HEK293 (cell line): Measurements from ENCODE around the gene ACAA2.

Experiments
- ZBTB48 ChIP-seq: fragments of 450-650 bp; formaldehyde crosslinking; IDR thresholded peaks from 2 replicates; pipeline ENCODE4 v1.5.1; 2016; ENCODE audit warnings: missing biosample characterization, missing genetic modification characterization
- ZNF138 ChIP-seq: fragments of 450-650 bp; formaldehyde crosslinking; IDR thresholded peaks from 2 replicates; pipeline ENCODE4 v1.5.1; 2016; ENCODE audit warnings: missing biosample characterization, missing genetic modification characterization, borderline replicate concordance
- ZNF211 ChIP-seq: fragments of 450-650 bp; formaldehyde crosslinking; IDR thresholded peaks from 2 replicates; pipeline ENCODE4 v1.5.1; 2016; ENCODE audit warnings: low read depth, missing biosample characterization, missing genetic modification characterization
- ZNF24 ChIP-seq: fragments of 450-650 bp; formaldehyde crosslinking; IDR thresholded peaks from 2 replicates; pipeline ENCODE4 v1.5.1; 2016; ENCODE audit warnings: missing biosample characterization, missing genetic modification characterization
- ZNF394 ChIP-seq: fragments of 450-650 bp; formaldehyde crosslinking; IDR thresholded peaks from 2 replicates; pipeline ENCODE4 v1.5.1; 2016; ENCODE audit warnings: missing biosample characterization, missing genetic modification characterization, mild to moderate bottlenecking, moderate library complexity, borderline replicate concordance
- ZNF501 ChIP-seq: fragments of 450-650 bp; formaldehyde crosslinking; IDR thresholded peaks from 2 replicates; pipeline ENCODE4 v1.5.1; 2016; ENCODE audit warnings: missing biosample characterization, missing genetic modification characterization
- ZNF664 ChIP-seq: fragments of 450-650 bp; formaldehyde crosslinking; IDR thresholded peaks from 2 replicates; pipeline ENCODE4 v1.5.1; 2016; ENCODE audit warnings: missing biosample characterization, missing genetic modification characterization
- TF ChIP-seq, protein P1 (sequence below): fragments of 450-650 bp; formaldehyde crosslinking; IDR thresholded peaks from 2 replicates; pipeline ENCODE4 v1.5.1; 2016; ENCODE audit warnings: missing biosample characterization, missing genetic modification characterization
- TF ChIP-seq, protein P2 (sequence below): fragments of 450-650 bp; formaldehyde crosslinking; conservative IDR thresholded peaks from 2 replicates; pipeline ENCODE4 v1.5.1; 2016; ENCODE audit warnings: low read depth, missing biosample characterization, missing genetic modification characterization
- TF ChIP-seq, protein P3 (sequence below): fragments of 450-650 bp; formaldehyde crosslinking; IDR thresholded peaks from 2 replicates; pipeline ENCODE4 v1.5.1; 2016; ENCODE audit warnings: missing biosample characterization, missing genetic modification characterization

DNA sequence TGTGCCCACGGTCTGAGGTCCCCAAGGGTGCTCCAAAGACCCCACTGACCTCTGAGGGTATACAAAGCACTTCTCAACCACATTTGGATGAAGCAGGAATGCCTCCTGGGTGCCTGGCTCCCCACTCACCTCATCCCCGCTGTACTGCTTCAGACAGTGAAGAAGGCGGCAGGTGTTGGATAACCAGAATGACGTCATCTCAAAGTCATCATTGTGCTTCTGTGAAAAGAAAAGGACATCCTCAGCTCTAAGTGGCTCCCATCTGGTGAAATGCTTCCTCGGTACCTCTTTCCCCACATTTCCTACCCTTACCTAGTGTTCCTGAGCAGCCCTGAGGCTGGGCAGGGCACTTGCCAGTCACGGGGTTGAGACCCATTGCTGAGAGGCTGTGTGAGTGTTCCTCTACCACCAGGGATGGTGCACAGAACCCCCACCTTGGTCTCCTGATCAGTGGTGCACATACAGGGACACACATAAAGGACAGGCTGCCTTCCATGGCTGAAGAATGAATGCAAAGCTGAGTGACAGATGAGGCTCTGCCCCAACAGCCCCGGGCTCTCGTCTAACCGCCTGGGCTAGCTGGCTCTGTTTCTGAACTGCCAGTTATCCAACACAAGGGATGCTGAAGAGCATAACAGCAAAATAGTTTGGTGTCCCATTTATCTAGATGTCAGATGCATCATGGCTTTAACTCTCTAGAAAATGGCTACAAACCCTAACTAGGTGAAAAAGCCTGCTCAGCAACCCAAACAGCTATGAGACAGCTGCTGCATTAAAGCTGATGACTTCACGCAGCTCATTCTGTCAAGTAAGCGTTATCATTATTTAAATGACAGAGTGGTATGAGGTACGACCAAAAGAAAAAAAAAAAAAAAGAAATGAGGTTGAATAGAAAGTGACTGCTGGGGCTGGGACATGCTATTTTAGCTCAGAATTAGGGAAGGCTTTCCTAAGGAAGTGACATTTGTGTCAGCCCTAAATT is 28.2 kb upstream of the ACAA2 start:
- no peak for TF ChIP-seq ZNF664 (tag by site-specific recombination)
- TF ChIP-seq ZNF501, result no peak
- TF ChIP-seq ZNF211, result no peak
- TF ChIP-seq, protein P1, sequence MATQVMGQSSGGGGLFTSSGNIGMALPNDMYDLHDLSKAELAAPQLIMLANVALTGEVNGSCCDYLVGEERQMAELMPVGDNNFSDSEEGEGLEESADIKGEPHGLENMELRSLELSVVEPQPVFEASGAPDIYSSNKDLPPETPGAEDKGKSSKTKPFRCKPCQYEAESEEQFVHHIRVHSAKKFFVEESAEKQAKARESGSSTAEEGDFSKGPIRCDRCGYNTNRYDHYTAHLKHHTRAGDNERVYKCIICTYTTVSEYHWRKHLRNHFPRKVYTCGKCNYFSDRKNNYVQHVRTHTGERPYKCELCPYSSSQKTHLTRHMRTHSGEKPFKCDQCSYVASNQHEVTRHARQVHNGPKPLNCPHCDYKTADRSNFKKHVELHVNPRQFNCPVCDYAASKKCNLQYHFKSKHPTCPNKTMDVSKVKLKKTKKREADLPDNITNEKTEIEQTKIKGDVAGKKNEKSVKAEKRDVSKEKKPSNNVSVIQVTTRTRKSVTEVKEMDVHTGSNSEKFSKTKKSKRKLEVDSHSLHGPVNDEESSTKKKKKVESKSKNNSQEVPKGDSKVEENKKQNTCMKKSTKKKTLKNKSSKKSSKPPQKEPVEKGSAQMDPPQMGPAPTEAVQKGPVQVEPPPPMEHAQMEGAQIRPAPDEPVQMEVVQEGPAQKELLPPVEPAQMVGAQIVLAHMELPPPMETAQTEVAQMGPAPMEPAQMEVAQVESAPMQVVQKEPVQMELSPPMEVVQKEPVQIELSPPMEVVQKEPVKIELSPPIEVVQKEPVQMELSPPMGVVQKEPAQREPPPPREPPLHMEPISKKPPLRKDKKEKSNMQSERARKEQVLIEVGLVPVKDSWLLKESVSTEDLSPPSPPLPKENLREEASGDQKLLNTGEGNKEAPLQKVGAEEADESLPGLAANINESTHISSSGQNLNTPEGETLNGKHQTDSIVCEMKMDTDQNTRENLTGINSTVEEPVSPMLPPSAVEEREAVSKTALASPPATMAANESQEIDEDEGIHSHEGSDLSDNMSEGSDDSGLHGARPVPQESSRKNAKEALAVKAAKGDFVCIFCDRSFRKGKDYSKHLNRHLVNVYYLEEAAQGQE (tag by site-specific recombination), result no peak
- TF ChIP-seq, protein P2, sequence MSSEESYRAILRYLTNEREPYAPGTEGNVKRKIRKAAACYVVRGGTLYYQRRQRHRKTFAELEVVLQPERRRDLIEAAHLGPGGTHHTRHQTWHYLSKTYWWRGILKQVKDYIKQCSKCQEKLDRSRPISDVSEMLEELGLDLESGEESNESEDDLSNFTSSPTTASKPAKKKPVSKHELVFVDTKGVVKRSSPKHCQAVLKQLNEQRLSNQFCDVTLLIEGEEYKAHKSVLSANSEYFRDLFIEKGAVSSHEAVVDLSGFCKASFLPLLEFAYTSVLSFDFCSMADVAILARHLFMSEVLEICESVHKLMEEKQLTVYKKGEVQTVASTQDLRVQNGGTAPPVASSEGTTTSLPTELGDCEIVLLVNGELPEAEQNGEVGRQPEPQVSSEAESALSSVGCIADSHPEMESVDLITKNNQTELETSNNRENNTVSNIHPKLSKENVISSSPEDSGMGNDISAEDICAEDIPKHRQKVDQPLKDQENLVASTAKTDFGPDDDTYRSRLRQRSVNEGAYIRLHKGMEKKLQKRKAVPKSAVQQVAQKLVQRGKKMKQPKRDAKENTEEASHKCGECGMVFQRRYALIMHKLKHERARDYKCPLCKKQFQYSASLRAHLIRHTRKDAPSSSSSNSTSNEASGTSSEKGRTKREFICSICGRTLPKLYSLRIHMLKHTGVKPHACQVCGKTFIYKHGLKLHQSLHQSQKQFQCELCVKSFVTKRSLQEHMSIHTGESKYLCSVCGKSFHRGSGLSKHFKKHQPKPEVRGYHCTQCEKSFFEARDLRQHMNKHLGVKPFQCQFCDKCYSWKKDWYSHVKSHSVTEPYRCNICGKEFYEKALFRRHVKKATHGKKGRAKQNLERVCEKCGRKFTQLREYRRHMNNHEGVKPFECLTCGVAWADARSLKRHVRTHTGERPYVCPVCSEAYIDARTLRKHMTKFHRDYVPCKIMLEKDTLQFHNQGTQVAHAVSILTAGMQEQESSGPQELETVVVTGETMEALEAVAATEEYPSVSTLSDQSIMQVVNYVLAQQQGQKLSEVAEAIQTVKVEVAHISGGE (tag by site-specific recombination), result no peak
- TF ChIP-seq ZNF394 (tag by site-specific recombination), result no peak
- TF ChIP-seq ZBTB48 (tag by site-specific recombination), result no peak
- TF ChIP-seq, protein P3, sequence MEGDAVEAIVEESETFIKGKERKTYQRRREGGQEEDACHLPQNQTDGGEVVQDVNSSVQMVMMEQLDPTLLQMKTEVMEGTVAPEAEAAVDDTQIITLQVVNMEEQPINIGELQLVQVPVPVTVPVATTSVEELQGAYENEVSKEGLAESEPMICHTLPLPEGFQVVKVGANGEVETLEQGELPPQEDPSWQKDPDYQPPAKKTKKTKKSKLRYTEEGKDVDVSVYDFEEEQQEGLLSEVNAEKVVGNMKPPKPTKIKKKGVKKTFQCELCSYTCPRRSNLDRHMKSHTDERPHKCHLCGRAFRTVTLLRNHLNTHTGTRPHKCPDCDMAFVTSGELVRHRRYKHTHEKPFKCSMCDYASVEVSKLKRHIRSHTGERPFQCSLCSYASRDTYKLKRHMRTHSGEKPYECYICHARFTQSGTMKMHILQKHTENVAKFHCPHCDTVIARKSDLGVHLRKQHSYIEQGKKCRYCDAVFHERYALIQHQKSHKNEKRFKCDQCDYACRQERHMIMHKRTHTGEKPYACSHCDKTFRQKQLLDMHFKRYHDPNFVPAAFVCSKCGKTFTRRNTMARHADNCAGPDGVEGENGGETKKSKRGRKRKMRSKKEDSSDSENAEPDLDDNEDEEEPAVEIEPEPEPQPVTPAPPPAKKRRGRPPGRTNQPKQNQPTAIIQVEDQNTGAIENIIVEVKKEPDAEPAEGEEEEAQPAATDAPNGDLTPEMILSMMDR (tag by site-specific recombination), result no peak
- no peak for TF ChIP-seq ZNF24
- TF ChIP-seq ZNF138 (tag by site-specific recombination), result no peak
